Skeletal muscle tissue (tissue), 4 donors: ENCODE measurements around the gene DEFB125. TPM values are rescaled to one million over a fixed set of nuclear protein-coding genes. Genes with fewer than 3 reads are reported as not detected.
"Not testable (repeated sequence)": the region's sequence is repeated elsewhere in the genome, so short reads cannot be mapped to it uniquely, and the experiment has no call there.

Experiments
- H3K27ac ChIP-seq: one replicate; pipeline ENCODE4 v1.7.0; 2013; ENCODE audit warnings: mild to moderate bottlenecking, low read depth, low read length, inconsistent platforms
- H3K27me3 ChIP-seq, 3 donors: one replicate each; pipeline ENCODE4 v1.7.0; 2013; ENCODE audit warnings: low read length in 3 of 3; ENCODE audit not compliant: control insufficient read depth in 3 of 3, insufficient read depth in 3 of 3
- H3K36me3 ChIP-seq, 3 donors: one replicate each; pipeline ENCODE4 v1.7.0; 2013; ENCODE audit warnings: low read length in 3 of 3; ENCODE audit not compliant: control insufficient read depth in 3 of 3, insufficient read depth in 3 of 3
- H3K4me1 ChIP-seq, 3 donors: one replicate each; pipeline ENCODE4 v1.7.0; 2013; ENCODE audit warnings: low read length in 3 of 3, mild to moderate bottlenecking in 3 of 3; ENCODE audit not compliant: control insufficient read depth in 3 of 3, insufficient read depth in 3 of 3
- H3K4me3 ChIP-seq, 3 donors: one replicate each; pipeline ENCODE4 v1.7.0; 2013; ENCODE audit warnings: low read length in 3 of 3
- H3K9ac ChIP-seq, 3 donors: one replicate each; pipeline ENCODE4 v1.7.0; 2013; ENCODE audit warnings: low read length in 3 of 3, mild to moderate bottlenecking in 3 of 3, moderate library complexity in 2 of 3, low read depth in 1 of 3
- H3K9me3 ChIP-seq, 3 donors: one replicate each; pipeline ENCODE4 v1.7.0; 2013; ENCODE audit warnings: low read length in 3 of 3; ENCODE audit not compliant: control insufficient read depth in 3 of 3
- total RNA-seq: library from RNA; depleted of rRNA; stranded (reverse); fragments of >200 nt; gene quantifications from one replicate; pipeline ENCODE4 v1.2.3, GENCODE V29; 2014
- donor health status: Osteomylitis.

DEFB125 gene
- total RNA-seq, 1 donor from 2014 or later, result not detected

DNA sequence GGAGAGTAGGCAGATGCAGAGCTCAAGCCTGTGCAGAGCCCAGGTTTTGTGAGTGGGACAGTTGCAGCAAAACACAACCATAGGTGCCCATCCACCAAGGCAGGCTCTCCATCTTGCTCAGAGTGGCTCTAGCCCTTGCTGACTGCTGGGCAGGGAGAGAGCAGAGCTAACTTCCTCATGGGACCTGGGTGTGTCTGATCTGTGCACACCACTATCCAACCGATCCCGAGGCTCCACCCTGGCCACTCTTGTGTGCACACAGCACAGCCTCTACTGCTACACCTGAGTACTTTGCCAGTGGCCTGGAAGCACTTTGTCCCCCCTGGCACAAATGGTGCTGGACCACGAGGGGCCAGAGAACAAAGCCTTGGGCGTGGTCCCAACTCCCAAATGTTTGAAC is 7.9 kb upstream of the DEFB125 start:
- Histone ChIP-seq H3K4me3 (no peak overlapping the region), H3K4me1 (no peaks in the 10 kb centered on the region), H3K9me3 (peaks cover 0 to 3% (median 0%) of the 10 kb centered on the region in 3 donors), H3K9ac (no peak overlapping the region), H3K27me3 (peaks cover 0 to 1% (median 0%) of the 10 kb centered on the region in 3 donors), H3K36me3 (no peaks in the 10 kb centered on the region), H3K27ac (no peak overlapping the region)

DNA sequence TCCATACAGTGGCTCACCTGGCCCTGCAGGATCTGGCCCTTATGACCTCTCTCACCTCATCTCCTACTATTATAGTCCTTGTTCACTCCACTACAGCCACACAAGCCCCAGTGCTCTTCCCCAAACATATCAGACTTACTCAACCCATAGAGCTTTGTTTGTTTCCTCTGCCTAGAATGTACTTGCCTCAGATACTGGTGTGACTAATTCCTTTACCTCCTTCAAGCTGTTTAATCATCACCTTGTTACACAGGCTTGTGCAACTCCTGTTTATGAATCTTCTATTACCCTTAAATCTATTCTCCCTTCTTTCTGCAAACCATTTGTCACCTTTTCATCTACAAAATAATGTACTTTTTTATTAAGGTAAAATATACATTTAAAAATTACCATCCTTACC is 3.2 kb downstream of the DEFB125 start:
- Histone ChIP-seq H3K27me3 (no peaks in the 10 kb centered on the region), H3K27ac (no peak overlapping the region), H3K4me1 (no peaks in the 10 kb centered on the region), H3K36me3 (no peaks in the 10 kb centered on the region), H3K9ac (no peak overlapping the region), H3K4me3 (no peak overlapping the region), H3K9me3 (no peaks in the 10 kb centered on the region)

DNA sequence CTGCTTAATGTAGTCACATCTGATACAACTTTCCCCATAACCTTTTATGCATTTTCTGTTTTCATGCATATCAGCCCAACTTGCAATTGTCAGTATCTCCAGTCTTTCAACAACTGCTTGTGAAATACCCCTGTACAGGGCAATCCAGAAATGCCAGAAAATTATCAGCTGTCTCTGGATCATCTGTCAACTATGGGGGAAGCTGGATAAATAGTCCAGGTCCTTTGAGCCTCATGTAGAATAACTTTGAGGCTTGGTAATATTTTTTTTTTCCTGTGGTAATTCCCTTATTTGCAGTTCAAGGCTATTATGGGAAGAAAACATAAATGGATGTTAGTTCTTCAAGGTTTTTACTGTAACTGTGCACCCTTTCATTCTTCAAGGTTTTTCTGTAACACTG is 6.2 kb downstream of the DEFB125 start:
- H3K9me3 ChIP-seq, result no peaks in the 10 kb centered on the region
- H3K9ac ChIP-seq, result no peak overlapping the region
- no peaks in the 10 kb centered on the region for H3K27me3 ChIP-seq
- H3K4me3 ChIP-seq, result no peak overlapping the region
- H3K27ac ChIP-seq, result no peak overlapping the region
- no peaks in the 10 kb centered on the region for H3K4me1 ChIP-seq
- no peaks in the 10 kb centered on the region for H3K36me3 ChIP-seq

DNA sequence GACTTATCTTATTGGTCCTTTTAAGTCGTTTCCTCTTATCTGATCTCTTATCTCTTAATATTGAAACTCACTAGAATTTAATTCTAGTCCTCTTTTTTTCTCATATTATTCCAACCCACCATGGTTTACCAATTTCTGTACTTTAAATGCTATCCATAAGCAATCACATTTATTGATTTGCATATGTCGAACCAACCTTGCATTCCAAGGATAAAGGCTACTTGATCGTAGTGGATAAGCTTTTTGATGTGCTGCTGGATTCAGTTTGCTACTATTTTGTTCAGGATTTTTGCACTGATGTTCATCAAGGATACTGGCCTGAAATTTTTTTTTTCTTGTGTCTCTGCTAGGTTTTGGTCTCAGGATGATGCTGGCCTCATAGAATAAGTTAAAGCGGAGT is 7.7 kb downstream of the DEFB125 start:
- Histone ChIP-seq H3K27ac (no peak overlapping the region), H3K9ac (no peak overlapping the region), H3K4me1 (no peaks in the 10 kb centered on the region), H3K36me3 (no peaks in the 10 kb centered on the region), H3K9me3 (no peaks in the 10 kb centered on the region), H3K4me3 (no peak overlapping the region), H3K27me3 (no peaks in the 10 kb centered on the region)

DNA sequence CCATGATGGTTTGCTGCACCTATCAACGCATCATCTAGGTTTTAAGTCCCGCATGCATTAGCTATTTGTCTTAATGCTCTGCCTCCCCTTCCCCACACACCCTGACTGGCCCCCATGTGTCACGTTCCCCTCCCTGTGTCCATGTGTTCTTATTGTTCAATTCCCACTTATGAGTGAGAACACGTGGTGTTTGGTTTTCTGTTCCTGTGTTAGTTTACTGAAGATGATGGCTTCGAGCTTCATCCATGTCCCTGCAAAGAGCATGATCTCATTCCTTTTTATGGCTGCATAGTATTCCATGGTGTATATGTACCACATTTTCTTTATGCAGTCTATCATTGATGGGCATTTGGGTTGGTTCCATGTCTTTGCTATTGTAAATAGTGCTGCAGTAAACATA is 10.2 kb downstream of the DEFB125 start:
- not testable (repeated sequence) for H3K9me3 ChIP-seq, H3K4me3 ChIP-seq, H3K4me1 ChIP-seq, H3K27ac ChIP-seq, H3K9ac ChIP-seq, H3K27me3 ChIP-seq, H3K36me3 ChIP-seq

DNA sequence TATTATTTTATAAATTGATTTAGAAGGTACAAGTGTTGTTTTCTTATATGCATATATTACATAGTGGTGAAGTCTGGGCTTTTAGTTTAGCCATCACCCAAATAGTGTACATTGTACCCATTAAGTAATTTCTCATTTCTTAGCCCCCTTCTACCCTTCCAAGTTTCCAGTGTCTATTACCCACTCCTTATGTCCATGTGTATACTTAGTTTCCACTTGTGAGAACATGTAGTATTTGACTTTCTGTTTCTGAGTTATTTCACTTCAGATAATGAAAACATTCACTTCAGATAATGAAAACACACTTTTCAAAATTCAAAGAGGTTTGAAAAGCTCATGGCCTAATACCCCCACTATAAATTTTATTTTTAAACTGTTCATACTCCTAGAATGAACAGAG is 14.5 kb downstream of the DEFB125 start:
- Histone ChIP-seq H3K9me3 (no peaks in the 10 kb centered on the region), H3K9ac (no peak overlapping the region), H3K27me3 (peaks cover 8 to 11% (median 9%) of the 10 kb centered on the region in 3 donors), H3K36me3 (no peaks in the 10 kb centered on the region), H3K4me1 (no peaks in the 10 kb centered on the region), H3K27ac (no peak overlapping the region), H3K4me3 (no peak overlapping the region)

DNA sequence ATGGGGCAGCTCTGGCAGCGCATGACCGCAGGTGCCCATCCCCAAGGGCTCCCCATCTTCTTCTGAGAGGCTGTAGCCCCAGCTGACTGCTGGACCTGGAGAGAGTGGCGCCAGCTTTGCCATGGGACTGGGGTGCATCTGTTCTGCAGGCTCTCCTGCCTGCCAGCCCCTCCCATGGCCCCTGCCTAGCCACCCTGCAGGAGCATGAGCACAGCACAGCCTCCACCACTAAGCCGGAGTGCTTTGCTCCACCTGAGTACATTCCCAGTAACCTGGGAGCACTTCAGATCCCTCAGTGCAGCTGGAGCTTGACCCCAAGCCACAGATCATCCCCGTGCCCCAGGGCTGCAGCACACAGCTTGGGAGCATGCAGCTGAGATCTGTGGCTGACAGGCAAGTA is 16.0 kb downstream of the DEFB125 start:
- H3K27me3 ChIP-seq, result peaks cover 8 to 11% (median 9%) of the 10 kb centered on the region in 3 donors

DNA sequence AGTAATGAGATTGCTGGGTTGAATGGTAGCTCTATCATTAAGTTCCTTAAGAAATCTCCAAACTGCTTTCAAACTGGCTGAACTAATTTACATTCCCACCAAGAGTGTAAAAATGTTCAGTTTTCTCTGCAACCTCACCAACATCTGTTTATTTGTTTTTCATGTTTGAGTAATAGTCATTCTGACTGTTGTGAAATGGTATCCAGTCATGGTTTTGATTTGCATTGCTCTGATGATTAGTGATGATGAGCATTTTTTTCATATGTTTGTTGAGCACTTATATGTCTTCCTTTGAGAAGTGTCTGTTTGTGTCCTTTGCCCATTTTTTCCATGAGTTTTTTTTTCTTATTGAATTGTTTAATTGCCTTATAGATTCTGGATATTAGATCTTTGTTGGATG is 24.9 kb downstream of the DEFB125 start:
- no peak overlapping the region for H3K4me3 ChIP-seq
- H3K36me3 ChIP-seq, result no peaks in the 10 kb centered on the region

More for the DNA sequence above, 16.0 kb downstream of the DEFB125 start:
- no peak overlapping the region for H3K27ac ChIP-seq
- H3K9ac ChIP-seq, result no peak overlapping the region
- no peaks in the 10 kb centered on the region for H3K9me3 ChIP-seq
- no peaks in the 10 kb centered on the region for H3K4me1 ChIP-seq
- no peak overlapping the region for H3K4me3 ChIP-seq
- H3K36me3 ChIP-seq, result no peaks in the 10 kb centered on the region

DNA sequence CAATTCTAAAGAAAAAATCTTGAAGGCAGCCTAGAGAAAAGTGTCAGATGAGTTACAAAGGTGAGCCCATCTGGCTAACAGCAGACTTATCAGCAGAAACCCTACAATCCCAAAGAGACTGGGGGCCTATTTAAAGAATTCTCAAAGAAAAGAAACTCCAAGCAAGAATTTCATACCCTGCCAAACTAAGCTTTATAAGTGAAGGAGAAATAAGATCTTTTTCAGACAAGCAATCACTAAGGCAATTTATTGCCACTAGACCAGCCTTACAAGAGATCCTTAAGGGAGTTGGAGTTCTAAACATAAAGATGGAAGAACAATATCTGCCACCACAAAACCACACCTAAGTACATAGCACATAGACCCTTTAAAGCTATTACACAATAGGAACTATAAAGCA is 30.0 kb downstream of the DEFB125 start:
- H3K4me1 ChIP-seq, result no peaks in the 10 kb centered on the region
- H3K27me3 ChIP-seq, result peaks cover 4 to 12% (median 8%) of the 10 kb centered on the region in 3 donors
- no peak overlapping the region for H3K9ac ChIP-seq
- H3K9me3 ChIP-seq, result peaks cover 0 to 3% (median 2%) of the 10 kb centered on the region in 3 donors
- H3K27ac ChIP-seq, result no peak overlapping the region
- H3K36me3 ChIP-seq, result no peaks in the 10 kb centered on the region
- H3K4me3 ChIP-seq, result no peak overlapping the region

More for the DNA sequence above, 24.9 kb downstream of the DEFB125 start:
- Histone ChIP-seq H3K4me1 (no peaks in the 10 kb centered on the region), H3K27me3 (peaks cover 4 to 8% (median 8%) of the 10 kb centered on the region in 3 donors), H3K9ac (no peak overlapping the region), H3K9me3 (peaks cover 0 to 2% (median 0%) of the 10 kb centered on the region in 3 donors), H3K27ac (no peak overlapping the region)

DNA sequence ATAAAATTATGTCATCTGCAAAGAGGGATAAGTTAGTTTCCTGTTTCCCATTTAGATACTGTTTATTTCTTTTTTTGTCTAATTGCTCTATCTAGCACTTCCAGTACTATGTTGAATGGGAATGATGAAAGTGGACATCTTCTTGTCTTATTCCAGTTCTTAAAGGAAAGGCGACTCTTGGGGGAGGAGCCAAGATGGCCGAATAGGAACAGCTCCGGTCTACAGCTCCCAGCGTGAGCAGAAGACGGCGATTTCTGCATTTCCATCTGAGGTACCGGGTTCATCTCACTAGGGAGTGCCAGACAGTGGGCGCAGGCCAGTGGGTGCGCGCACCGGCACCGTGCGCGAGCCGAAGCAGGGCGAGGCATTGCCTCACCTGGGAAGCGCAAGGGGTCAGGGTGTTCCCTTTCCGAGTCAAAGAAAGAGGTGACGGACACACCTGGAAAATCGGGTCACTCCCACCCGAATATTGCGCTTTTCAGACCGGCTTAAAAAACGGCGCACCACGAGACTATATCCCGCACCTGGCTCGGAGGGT is 42.4 kb downstream of the DEFB125 start:
- H3K4me1 ChIP-seq, H3K4me3 ChIP-seq, H3K27ac ChIP-seq, H3K9me3 ChIP-seq, H3K27me3 ChIP-seq, H3K36me3 ChIP-seq, H3K9ac ChIP-seq: not testable (repeated sequence)
